ENCODE measurements around the gene CLPTM1L.
"Not testable (repeated sequence)": the region's sequence is repeated elsewhere in the genome, so short reads cannot be mapped to it uniquely, and the experiment has no call there.

- TF ChIP-seq, protein P1, sequence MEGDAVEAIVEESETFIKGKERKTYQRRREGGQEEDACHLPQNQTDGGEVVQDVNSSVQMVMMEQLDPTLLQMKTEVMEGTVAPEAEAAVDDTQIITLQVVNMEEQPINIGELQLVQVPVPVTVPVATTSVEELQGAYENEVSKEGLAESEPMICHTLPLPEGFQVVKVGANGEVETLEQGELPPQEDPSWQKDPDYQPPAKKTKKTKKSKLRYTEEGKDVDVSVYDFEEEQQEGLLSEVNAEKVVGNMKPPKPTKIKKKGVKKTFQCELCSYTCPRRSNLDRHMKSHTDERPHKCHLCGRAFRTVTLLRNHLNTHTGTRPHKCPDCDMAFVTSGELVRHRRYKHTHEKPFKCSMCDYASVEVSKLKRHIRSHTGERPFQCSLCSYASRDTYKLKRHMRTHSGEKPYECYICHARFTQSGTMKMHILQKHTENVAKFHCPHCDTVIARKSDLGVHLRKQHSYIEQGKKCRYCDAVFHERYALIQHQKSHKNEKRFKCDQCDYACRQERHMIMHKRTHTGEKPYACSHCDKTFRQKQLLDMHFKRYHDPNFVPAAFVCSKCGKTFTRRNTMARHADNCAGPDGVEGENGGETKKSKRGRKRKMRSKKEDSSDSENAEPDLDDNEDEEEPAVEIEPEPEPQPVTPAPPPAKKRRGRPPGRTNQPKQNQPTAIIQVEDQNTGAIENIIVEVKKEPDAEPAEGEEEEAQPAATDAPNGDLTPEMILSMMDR (IDR thresholded peaks at IDR 0.05) = not testable (repeated sequence)
- TF ChIP-seq POLR2AphosphoS5, POLR2A, EP300 (IDR thresholded peaks at IDR 0.05): not testable (repeated sequence)
Observed at GRCh38 chr5:1339818-1340210, 5.1 kb downstream of the CLPTM1L start.

Measured in suprapubic skin (tissue), 4 donors.